Keratinocyte (primary cell): ENCODE measurements around the gene PCCA. TPM values are rescaled to one million over a fixed set of nuclear protein-coding genes. Genes with fewer than 3 reads are reported as not detected.
"Not testable (repeated sequence)": the region's sequence is repeated elsewhere in the genome, so short reads cannot be mapped to it uniquely, and the experiment has no call there.

Experiments used
- DNase-seq: peaks from one replicate; pipeline ENCODE4 v3.0.0-alpha.2; 2011; ENCODE audit warnings: low read depth, missing footprints, low spot score
- FAIRE-seq: peaks from 2 replicates; lab custom pipeline; 2011; peaks lifted over from hg19 to GRCh38; lab: Jason Lieb, UNC
- H2AFZ ChIP-seq: 2 replicates; pipeline ENCODE4 v1.6.0; 2012; ENCODE audit warnings: low read length, control low read depth, inconsistent platforms; ENCODE audit not compliant: control insufficient read depth
- H3K27ac ChIP-seq: 2 replicates; pipeline ENCODE4 v1.5.1; 2011; ENCODE audit warnings: low read length; ENCODE audit not compliant: control insufficient read depth, insufficient read depth
- H3K27me3 ChIP-seq: 3 replicates; pipeline ENCODE4 v1.6.0; 2011; ENCODE audit warnings: low read length; ENCODE audit not compliant: control insufficient read depth, insufficient read depth; ENCODE audit errors: extremely low read depth
- H3K36me3 ChIP-seq, 2 experiments: 2 replicates in 1 of 2; 3 replicates in 1 of 2; pipeline ENCODE4 v1.5.1; 2011; ENCODE audit warnings: low read length in 2 of 2, mild to moderate bottlenecking in 1 of 2; ENCODE audit not compliant: control insufficient read depth in 2 of 2, insufficient read depth in 2 of 2; ENCODE audit errors: extremely low read depth in 1 of 2
- H3K4me1 ChIP-seq: 3 replicates; pipeline ENCODE4 v1.5.1; 2011; ENCODE audit warnings: low read length; ENCODE audit not compliant: control insufficient read depth, insufficient read depth; ENCODE audit errors: extremely low read depth
- H3K4me2 ChIP-seq: 3 replicates; pipeline ENCODE4 v1.6.0; 2011; ENCODE audit warnings: low read depth, low read length; ENCODE audit not compliant: control insufficient read depth, insufficient read depth; ENCODE audit errors: extremely low read depth
- H3K4me3 ChIP-seq, 3 experiments: fragments of 200-600 bp in 1 of 3; sonication (generic) in 1 of 3; 2 replicates in 2 of 3; 3 replicates in 1 of 3; pipeline ENCODE4 v1.5.1; 2011 to 2016; ENCODE audit warnings: low read length in 3 of 3, mild to moderate bottlenecking in 3 of 3, control low read depth in 2 of 3, inconsistent platforms in 1 of 3, low read depth in 1 of 3, mixed read lengths in 1 of 3, mixed run types in 1 of 3, moderate library complexity in 1 of 3; ENCODE audit not compliant: control insufficient read depth in 2 of 3, insufficient read depth in 2 of 3; ENCODE audit errors: extremely low read depth in 1 of 3
- H3K79me2 ChIP-seq: 2 replicates; pipeline ENCODE4 v1.6.0; 2012; ENCODE audit warnings: low read length; ENCODE audit not compliant: control insufficient read depth, insufficient read depth
- H3K9ac ChIP-seq: 3 replicates; pipeline ENCODE4 v1.6.0; 2011; ENCODE audit warnings: low read length; ENCODE audit not compliant: control insufficient read depth, insufficient read depth; ENCODE audit errors: extremely low read depth
- H3K9me1 ChIP-seq: 3 replicates; pipeline ENCODE4 v1.6.0; 2011; ENCODE audit warnings: low read length; ENCODE audit not compliant: control insufficient read depth, insufficient read depth; ENCODE audit errors: extremely low read depth
- H3K9me3 ChIP-seq: 2 replicates; pipeline ENCODE4 v1.5.1; 2012; ENCODE audit warnings: low read depth, low read length; ENCODE audit not compliant: control insufficient read depth
- H4K20me1 ChIP-seq: 3 replicates; pipeline ENCODE4 v1.6.0; 2011; ENCODE audit warnings: low read length; ENCODE audit not compliant: control insufficient read depth, insufficient read depth; ENCODE audit errors: extremely low read depth
- EZH2 ChIP-seq: IDR thresholded peaks from one replicate; pipeline ENCODE4 v1.6.1; 2012; ENCODE audit warnings: inconsistent platforms, mild to moderate bottlenecking, low read length, moderate library complexity
- dilution Hi-C: fragments of 300-500 bp; cut with MboI; formaldehyde crosslinking; loops from one replicate; pipeline ENCODE4 v1.7.0; 2020; ENCODE audit warnings: low sequenced_read_pairs; ENCODE audit not compliant: extremely low pct_ligation_motif_present
- polyA plus RNA-seq, 5 experiments: library from polyadenylated mRNA; depleted of rRNA in 3 of 5; stranded (reverse) in 3 of 5; stranded (forward) in 1 of 5; unstranded in 1 of 5; fragments of >200 nt; gene quantifications; 1 replicate in 1 of 5; 2 replicates in 3 of 5; 3 replicates in 1 of 5; pipeline versions ENCODE4 v1.2.1 to v1.2.3, GENCODE V29; 2011 to 2012; ENCODE audit warnings: missing spikeins in 2 of 5, low read depth in 1 of 5, low replicate concordance in 1 of 5
- TF ChIP-seq, protein P1 (sequence below), 3 experiments: IDR thresholded peaks in 1 of 3; conservative IDR thresholded peaks in 1 of 3; optimal IDR thresholded peaks in 1 of 3; 2 replicates in 2 of 3; 3 replicates in 1 of 3; pipeline versions ENCODE3 to v1.5.1; 2011; ENCODE audit warnings: low read length in 3 of 3, mild to moderate bottlenecking in 3 of 3, moderate library complexity in 2 of 3, control low read depth in 1 of 3, inconsistent platforms in 1 of 3; ENCODE audit not compliant: insufficient read depth in 2 of 3; ENCODE audit errors: extremely low read depth in 1 of 3

PCCA gene
- polyA plus RNA-seq, 1 donor (not counting 4 experiments of a cell fraction or from before 2014, with no cell fraction given): 8.1 TPM

DNA sequence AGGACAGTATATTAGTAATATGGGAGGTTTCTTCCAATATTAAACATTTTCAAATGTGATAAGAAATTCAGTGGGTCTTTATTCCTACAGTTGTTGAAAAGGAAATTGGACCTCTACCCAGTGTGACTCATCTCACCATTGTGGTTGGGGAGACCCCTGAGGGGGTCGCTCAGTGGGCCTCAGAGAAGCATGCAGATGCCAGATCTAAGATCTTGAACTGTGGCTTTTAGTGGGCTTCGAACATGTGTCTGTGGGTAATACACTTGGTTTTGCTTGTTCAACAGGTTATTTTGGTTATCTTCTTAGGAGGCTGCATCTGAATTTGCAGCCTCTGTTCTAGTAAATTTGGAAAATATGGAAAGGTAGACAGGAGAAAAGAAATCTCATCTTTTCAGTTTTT is 132.3 kb downstream of the PCCA start:
- Histone ChIP-seq H3K9ac (no peak overlapping the region), H3K4me2 (no peak overlapping the region), H3K4me1 (no peaks in the 10 kb centered on the region), H3K36me3 (no peaks in the 10 kb centered on the region), H3K9me3 (no peaks in the 10 kb centered on the region), H3K27me3 (no peaks in the 10 kb centered on the region), H3K4me3 (no peak overlapping the region), H4K20me1 (no peaks in the 10 kb centered on the region), H3K9me1 (no peaks in the 10 kb centered on the region), H3K27ac (no peak overlapping the region), H2AFZ (no peak overlapping the region), H3K79me2 (no peaks in the 10 kb centered on the region)
- dilution Hi-C loops: no loop called here
- DNase-seq (no peak), FAIRE-seq (no peak)
- no peak for TF ChIP-seq EZH2
- TF ChIP-seq, protein P1, sequence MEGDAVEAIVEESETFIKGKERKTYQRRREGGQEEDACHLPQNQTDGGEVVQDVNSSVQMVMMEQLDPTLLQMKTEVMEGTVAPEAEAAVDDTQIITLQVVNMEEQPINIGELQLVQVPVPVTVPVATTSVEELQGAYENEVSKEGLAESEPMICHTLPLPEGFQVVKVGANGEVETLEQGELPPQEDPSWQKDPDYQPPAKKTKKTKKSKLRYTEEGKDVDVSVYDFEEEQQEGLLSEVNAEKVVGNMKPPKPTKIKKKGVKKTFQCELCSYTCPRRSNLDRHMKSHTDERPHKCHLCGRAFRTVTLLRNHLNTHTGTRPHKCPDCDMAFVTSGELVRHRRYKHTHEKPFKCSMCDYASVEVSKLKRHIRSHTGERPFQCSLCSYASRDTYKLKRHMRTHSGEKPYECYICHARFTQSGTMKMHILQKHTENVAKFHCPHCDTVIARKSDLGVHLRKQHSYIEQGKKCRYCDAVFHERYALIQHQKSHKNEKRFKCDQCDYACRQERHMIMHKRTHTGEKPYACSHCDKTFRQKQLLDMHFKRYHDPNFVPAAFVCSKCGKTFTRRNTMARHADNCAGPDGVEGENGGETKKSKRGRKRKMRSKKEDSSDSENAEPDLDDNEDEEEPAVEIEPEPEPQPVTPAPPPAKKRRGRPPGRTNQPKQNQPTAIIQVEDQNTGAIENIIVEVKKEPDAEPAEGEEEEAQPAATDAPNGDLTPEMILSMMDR (optimal IDR thresholded peaks at IDR 0.05 in 1 of 3, IDR thresholded peaks at IDR 0.05 in 1 of 3, conservative IDR thresholded peaks at IDR 0.05 in 1 of 3; ENCODE audit: extremely low read depth in 1 of 3, insufficient read depth in 2 of 3, low read length in 3 of 3): no peak

DNA sequence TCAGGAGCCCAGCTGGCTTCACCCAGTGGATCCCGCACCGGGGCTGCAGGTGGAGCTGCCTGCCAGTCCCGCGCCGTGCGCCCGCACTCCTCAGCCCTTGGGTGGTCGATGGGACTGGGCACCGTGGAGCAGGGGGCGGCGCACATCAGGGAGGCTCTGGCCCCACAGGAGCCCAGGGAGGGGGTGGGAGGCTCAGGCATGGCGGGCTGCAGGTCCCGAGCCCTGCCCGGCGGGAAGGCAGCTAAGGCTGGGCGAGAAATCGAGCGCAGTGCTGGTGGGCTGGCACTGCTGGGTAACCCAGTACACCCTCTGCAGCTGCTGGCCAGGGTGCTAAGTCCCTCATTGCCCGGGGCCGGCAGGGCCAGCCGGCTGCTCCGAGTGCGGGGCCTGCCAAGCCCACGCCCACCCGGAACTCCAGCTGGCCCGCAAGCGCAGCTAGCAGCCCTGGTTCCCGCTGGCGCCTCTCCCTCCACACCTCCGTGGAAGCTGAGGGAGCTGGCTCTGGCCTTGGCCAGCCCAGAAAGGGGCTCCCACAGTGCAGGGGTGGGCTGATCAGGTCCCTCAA is 135.2 kb downstream of the PCCA start:
- H3K9me1 ChIP-seq, H2AFZ ChIP-seq, H3K9ac ChIP-seq, H3K36me3 ChIP-seq, H3K27ac ChIP-seq, H3K4me3 ChIP-seq, H4K20me1 ChIP-seq, FAIRE-seq, H3K9me3 ChIP-seq, dilution Hi-C loops, H3K4me1 ChIP-seq, H3K79me2 ChIP-seq, H3K27me3 ChIP-seq, DNase-seq, H3K4me2 ChIP-seq: not testable (repeated sequence)

DNA sequence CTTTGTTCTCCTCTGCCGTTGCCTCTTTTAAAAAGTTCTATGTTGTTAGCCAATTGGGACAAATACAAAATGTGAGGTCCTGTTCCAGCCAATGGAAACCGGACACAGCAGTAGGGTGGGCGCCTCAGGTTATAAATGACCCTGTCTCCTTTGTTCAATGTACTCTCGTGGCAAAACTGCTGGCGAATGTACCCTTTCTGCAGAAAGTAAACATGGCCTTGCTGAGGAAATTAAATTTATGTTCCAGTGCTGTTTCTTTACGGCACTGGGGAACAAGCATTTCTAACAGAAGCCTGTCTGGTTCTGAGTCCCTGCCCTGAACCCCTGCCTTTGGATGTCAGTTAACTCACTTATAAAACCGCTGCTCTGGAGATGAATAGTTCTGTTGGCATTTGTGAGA is 140.7 kb downstream of the PCCA start:
- H3K9me3 ChIP-seq: no peaks in the 10 kb centered on the region
- H3K27me3 ChIP-seq: no peaks in the 10 kb centered on the region
- dilution Hi-C loops: no loop called here
- DNase-seq (no peak), FAIRE-seq (no peak)
- peak overlapping the region; percentile 41 for H3K4me2 ChIP-seq
- TF ChIP-seq, protein P1 (optimal IDR thresholded peaks at IDR 0.05 in 1 of 3, IDR thresholded peaks at IDR 0.05 in 1 of 3, conservative IDR thresholded peaks at IDR 0.05 in 1 of 3; ENCODE audit: extremely low read depth in 1 of 3, insufficient read depth in 2 of 3, low read length in 3 of 3): no peak
- no peak for TF ChIP-seq EZH2
- no peak overlapping the region for H3K27ac ChIP-seq
- H3K4me3 ChIP-seq: no peak overlapping the region
- peaks cover 12% of the 10 kb centered on the region for H3K4me1 ChIP-seq
- H3K9me1 ChIP-seq: no peaks in the 10 kb centered on the region
- no peaks in the 10 kb centered on the region for H3K36me3 ChIP-seq
- H3K9ac ChIP-seq: no peak overlapping the region
- H2AFZ ChIP-seq: peak overlapping the region; percentile 67
- no peaks in the 10 kb centered on the region for H4K20me1 ChIP-seq
- H3K79me2 ChIP-seq: no peaks in the 10 kb centered on the region
